CD14-positive monocyte (primary cell): ENCODE data around the gene LHFPL3. TPM values are rescaled to one million over a fixed set of nuclear protein-coding genes. Genes with fewer than 3 reads are reported as not detected.

Experiments used
- DNase-seq, 3 donors: peaks; one replicate each; pipeline ENCODE4 v3.0.0-alpha.2; 2011 to 2022
- H2AFZ ChIP-seq: 2 replicates; pipeline ENCODE4 v1.6.0; 2012; ENCODE audit warnings: mild to moderate bottlenecking, low read depth, low read length, inconsistent platforms; ENCODE audit not compliant: insufficient read depth, poor library complexity, severe bottlenecking
- H3K27ac ChIP-seq, 2 donors: 1 replicate in 1 of 2; 2 replicates in 1 of 2; pipeline ENCODE4 v1.5.1; 2012 to 2013; ENCODE audit warnings: low read length in 2 of 2, control low read depth in 1 of 2, inconsistent platforms in 1 of 2, low read depth in 1 of 2, mild to moderate bottlenecking in 1 of 2
- H3K27me3 ChIP-seq, 2 donors: one replicate each; pipeline versions ENCODE4 v1.6.0 to v1.6.1; 2011 to 2013; ENCODE audit warnings: low read length in 2 of 2; ENCODE audit not compliant: control insufficient read depth in 2 of 2, insufficient read depth in 2 of 2
- H3K36me3 ChIP-seq, 2 donors: replicated peaks in 1 of 2; 1 replicate in 1 of 2; 2 replicates in 1 of 2; pipeline versions ENCODE4 v1.5.1 to v1.6.1; 2012 to 2013; ENCODE audit warnings: low read length in 2 of 2, control low read depth in 1 of 2, inconsistent platforms in 1 of 2, mild to moderate bottlenecking in 1 of 2; ENCODE audit not compliant: insufficient read depth in 2 of 2, control insufficient read depth in 1 of 2
- H3K4me1 ChIP-seq, 2 donors: 1 replicate in 1 of 2; 2 replicates in 1 of 2; pipeline versions ENCODE4 v1.5.1 to v1.6.1; 2012 to 2013; ENCODE audit warnings: low read length in 2 of 2, control low read depth in 1 of 2, inconsistent platforms in 1 of 2, mild to moderate bottlenecking in 1 of 2, moderate library complexity in 1 of 2; ENCODE audit not compliant: insufficient read depth in 2 of 2, control insufficient read depth in 1 of 2
- H3K4me2 ChIP-seq: replicated peaks from 2 replicates; pipeline ENCODE3; 2012; ENCODE audit warnings: low read length, moderate library complexity, mild to moderate bottlenecking; ENCODE audit not compliant: poor library complexity, severe bottlenecking; ENCODE audit errors: extremely low read depth
- H3K4me3 ChIP-seq, 3 experiments: fragments of 200-600 bp in 1 of 3; sonication (generic) in 1 of 3; replicated peaks in 1 of 3; 1 replicate in 2 of 3; 2 replicates in 1 of 3; pipeline ENCODE4 v1.5.1; 2011 to 2013; ENCODE audit warnings: low read length in 3 of 3, mild to moderate bottlenecking in 3 of 3, control low read depth in 2 of 3, low read depth in 2 of 3, inconsistent platforms in 1 of 3, moderate library complexity in 1 of 3
- H3K79me2 ChIP-seq: 2 replicates; pipeline ENCODE4 v1.6.0; 2012; ENCODE audit warnings: mild to moderate bottlenecking, control low read depth, inconsistent platforms, low read length, moderate library complexity; ENCODE audit not compliant: insufficient read depth
- H3K9ac ChIP-seq: 2 replicates; pipeline ENCODE4 v1.6.0; 2017; ENCODE audit warnings: low read length, mild to moderate bottlenecking; ENCODE audit not compliant: insufficient read depth, poor library complexity, severe bottlenecking
- H3K9me3 ChIP-seq, 2 donors: replicated peaks in 1 of 2; 1 replicate in 1 of 2; 2 replicates in 1 of 2; pipeline versions ENCODE4 v1.5.1 to v1.6.1; 2012 to 2013; ENCODE audit warnings: low read length in 2 of 2, control low read depth in 1 of 2; ENCODE audit not compliant: control insufficient read depth in 1 of 2, insufficient read depth in 1 of 2
- H4K20me1 ChIP-seq: 2 replicates; pipeline ENCODE4 v1.6.0; 2012; ENCODE audit warnings: mild to moderate bottlenecking, low read length, control low read depth, moderate library complexity; ENCODE audit not compliant: insufficient read depth
- H3K27ac Mint-ChIP-seq, 7 donors: one replicate each; pipeline ENCODE4 v1.8.0; 2020; ENCODE audit warnings: mild to moderate bottlenecking in 7 of 7, mixed read lengths in 7 of 7, moderate library complexity in 6 of 7, inconsistent platforms in 2 of 7
- H3K27me3 Mint-ChIP-seq, 3 donors: one replicate each; pipeline ENCODE4 v1.8.0; 2021 to 2022; ENCODE audit warnings: low read depth in 3 of 3, mild to moderate bottlenecking in 3 of 3, mixed read lengths in 3 of 3, moderate library complexity in 3 of 3, inconsistent platforms in 1 of 3
- H3K36me3 Mint-ChIP-seq, 2 donors: one replicate each; pipeline ENCODE4 v1.8.0; 2020; ENCODE audit warnings: mixed read lengths in 2 of 2, inconsistent platforms in 1 of 2, mild to moderate bottlenecking in 1 of 2
- H3K4me1 Mint-ChIP-seq: one replicate; pipeline ENCODE4 v1.8.0; 2020; ENCODE audit warnings: mild to moderate bottlenecking, mixed read lengths
- H3K4me3 Mint-ChIP-seq, 2 donors: one replicate each; pipeline ENCODE4 v1.8.0; 2020; ENCODE audit warnings: mild to moderate bottlenecking in 2 of 2, mixed read lengths in 2 of 2, moderate library complexity in 1 of 2
- H3K9me3 Mint-ChIP-seq, 7 donors: one replicate each; pipeline ENCODE4 v1.8.0; 2020 to 2022; ENCODE audit warnings: mixed read lengths in 7 of 7, mild to moderate bottlenecking in 6 of 7, moderate library complexity in 6 of 7, inconsistent platforms in 2 of 7
- CTCF ChIP-seq: fragments of 200-600 bp; IDR thresholded peaks from one replicate; pipeline ENCODE4 v1.8.0; 2022; ENCODE audit warnings: antibody characterized with exemption, mild to moderate bottlenecking
- WGBS: methylation state at CpG from one replicate; pipeline ENCODE4 v1.1.5; 2013; ENCODE audit warnings: missing lambda C conversion rate; ENCODE audit not compliant: insufficient coverage; 5-methylcytosine and 5-hydroxymethylcytosine counted together
- intact Hi-C, 2 donors: fragments of 100-400 bp; cut with micrococcal nuclease; formaldehyde crosslinking; loops; one replicate each; pipeline versions ENCODE4 v1.15.0 to v1.15.1; 2023
- polyA plus RNA-seq, 3 donors: library from polyadenylated mRNA; depleted of rRNA in 1 of 3; unstranded in 2 of 3; stranded (reverse) in 1 of 3; fragments of 300-500 nt in 2 of 3; fragments of >200 nt in 1 of 3; fragmentation: Illumina TruSeq in 2 of 3; gene quantifications; 1 replicate in 2 of 3; 2 replicates in 1 of 3; pipeline ENCODE4 v1.2.3, GENCODE V29; 2012 to 2021

The LHFPL3 gene
- polyA plus RNA-seq, 3 donors, result not detected

- H3K4me1 ChIP-seq, result no peaks in the 10 kb centered on the region
- no peak overlapping the region for H3K9ac ChIP-seq
- H3K27me3 Mint-ChIP-seq, result peaks cover 0 to 2% (median 1%) of the 10 kb centered on the region in 3 donors
- H3K36me3 ChIP-seq, result no peaks in the 10 kb centered on the region
- H3K4me3 ChIP-seq, result no peak overlapping the region
- H3K4me1 Mint-ChIP-seq, result no peaks in the 10 kb centered on the region
- H3K27me3 ChIP-seq, result no peaks in the 10 kb centered on the region
- H3K79me2 ChIP-seq, result no peaks in the 10 kb centered on the region
- no peak overlapping the region for H3K27ac ChIP-seq
- WGBS, result no CpG with 5 or more reads among the region's 4 CpGs
- no peaks in the 10 kb centered on the region for H4K20me1 ChIP-seq
- H3K9me3 Mint-ChIP-seq, result peaks cover 0 to 10% (median 4%) of the 10 kb centered on the region in 7 donors
- no peak overlapping the region for H3K4me2 ChIP-seq
- H3K36me3 Mint-ChIP-seq, result no peaks in the 10 kb centered on the region
- no peak overlapping the region for H3K27ac Mint-ChIP-seq
- no peaks in the 10 kb centered on the region for H3K9me3 ChIP-seq
- no peak for DNase-seq
- H3K4me3 Mint-ChIP-seq, result no peak overlapping the region
- no peak overlapping the region for H2AFZ ChIP-seq
- intact Hi-C loops, result no loop called here
- TF ChIP-seq CTCF, result no peak
Measured at GRCh38 chr7:104296900-104297299, 31.5 kb upstream of the LHFPL3 start.

GRCh38 chr7:104299323-104299722 is 29.1 kb upstream of the LHFPL3 start:
- Histone ChIP-seq H3K79me2 (no peaks in the 10 kb centered on the region), H3K9me3 (no peaks in the 10 kb centered on the region), H3K36me3 (no peaks in the 10 kb centered on the region), H3K4me1 (no peaks in the 10 kb centered on the region), H3K4me3 (no peak overlapping the region), H3K27me3 (no peaks in the 10 kb centered on the region), H3K27ac (no peak overlapping the region), H3K9ac (no peak overlapping the region), H3K4me2 (no peak overlapping the region), H2AFZ (no peak overlapping the region), H4K20me1 (no peaks in the 10 kb centered on the region)
- Mint-ChIP-seq H3K27ac (no peak overlapping the region), H3K9me3 (peaks cover 0 to 10% (median 4%) of the 10 kb centered on the region in 7 donors), H3K4me3 (no peak overlapping the region), H3K4me1 (no peaks in the 10 kb centered on the region), H3K27me3 (peaks cover 0 to 4% (median 2%) of the 10 kb centered on the region in 3 donors), H3K36me3 (no peaks in the 10 kb centered on the region)
- intact Hi-C loops, result no loop called here
- no peak for DNase-seq
- 63% methylated on average over 2 of the region's 3 CpGs for WGBS
- TF ChIP-seq CTCF, result no peak
